Smooth muscle cell (in vitro differentiated cells): ENCODE data around the gene RNF40. TPM values are rescaled to one million over a fixed set of nuclear protein-coding genes. Genes with fewer than 3 reads are reported as not detected.

Experiments used
- DNase-seq: peaks from one replicate; lab custom pipeline; 2025; ENCODE audit not compliant: unreplicated experiment; lab: John Stamatoyannopoulos, UW
- H2AFZ ChIP-seq: fragments of 200-600 bp; sonication (generic); 2 replicates; pipeline ENCODE4 v1.6.0; 2016; ENCODE audit warnings: antibody characterized with exemption, low read depth, mild to moderate bottlenecking
- H3F3A ChIP-seq: fragments of 200-600 bp; sonication (generic); 2 replicates; pipeline ENCODE4 v1.6.0; 2017; ENCODE audit warnings: antibody characterized with exemption, low read depth
- H3K27ac ChIP-seq: fragments of 200-600 bp; sonication (generic); 2 replicates; pipeline ENCODE4 v1.5.1; 2016; ENCODE audit warnings: low read depth, mild to moderate bottlenecking
- H3K27me3 ChIP-seq: fragments of 200-600 bp; sonication (generic); 2 replicates; pipeline ENCODE4 v1.6.1; 2016; ENCODE audit warnings: low read depth, mild to moderate bottlenecking
- H3K36me3 ChIP-seq: fragments of 200-600 bp; sonication (generic); 2 replicates; pipeline ENCODE4 v1.5.1; 2016; ENCODE audit warnings: low read depth
- H3K4me1 ChIP-seq: fragments of 200-600 bp; sonication (generic); 2 replicates; pipeline ENCODE4 v1.5.1; 2016; ENCODE audit warnings: low read depth
- H3K4me2 ChIP-seq: fragments of 200-600 bp; sonication (generic); 2 replicates; pipeline ENCODE4 v1.6.0; 2016; ENCODE audit warnings: mild to moderate bottlenecking
- H3K4me3 ChIP-seq: fragments of 200-600 bp; sonication (generic); 2 replicates; pipeline ENCODE4 v1.5.1; 2016; ENCODE audit warnings: mild to moderate bottlenecking
- H3K79me2 ChIP-seq: fragments of 200-600 bp; sonication (generic); 2 replicates; pipeline ENCODE4 v1.6.0; 2016; ENCODE audit warnings: low read depth, mild to moderate bottlenecking
- H3K9ac ChIP-seq: fragments of 200-600 bp; sonication (generic); 2 replicates; pipeline ENCODE4 v1.6.0; 2016; ENCODE audit warnings: low read depth
- H3K9me3 ChIP-seq: fragments of 200-600 bp; sonication (generic); replicated peaks from 2 replicates; pipeline ENCODE4 v1.5.1; 2016; ENCODE audit warnings: low read depth
- H4K20me1 ChIP-seq: fragments of 200-600 bp; sonication (generic); 2 replicates; pipeline ENCODE4 v1.6.0; 2016; ENCODE audit warnings: low read depth
- WGBS: methylation state at CpG from one replicate; pipeline ENCODE4 v1.1.7; 2016; ENCODE audit warnings: low lambda C conversion rate; 5-methylcytosine and 5-hydroxymethylcytosine counted together
- polyA plus RNA-seq: library from polyadenylated mRNA; unstranded; fragments of >200 nt; fragmentation: Nextera tagmentation; extraction: Ambion mirVana; gene quantifications from 2 replicates; pipeline ENCODE4 v1.2.1, GENCODE V29; 2016
- total RNA-seq: library from RNA; depleted of rRNA; stranded (reverse); fragments of >200 nt; gene quantifications from 2 replicates; pipeline ENCODE4 v1.2.3, GENCODE V29; 2014
- TF ChIP-seq, protein P1 (sequence below): fragments of 200-600 bp; sonication (generic); IDR thresholded peaks from 2 replicates; pipeline ENCODE4 v1.5.1; 2017; ENCODE audit warnings: borderline replicate concordance, mild to moderate bottlenecking, antibody characterized with exemption; ENCODE audit not compliant: insufficient read depth, poor library complexity, severe bottlenecking

The RNF40 gene
- total and polyA plus RNA-seq, 2 experiments from 2014 or later = 66.1 to 92.5 TPM

DNA sequence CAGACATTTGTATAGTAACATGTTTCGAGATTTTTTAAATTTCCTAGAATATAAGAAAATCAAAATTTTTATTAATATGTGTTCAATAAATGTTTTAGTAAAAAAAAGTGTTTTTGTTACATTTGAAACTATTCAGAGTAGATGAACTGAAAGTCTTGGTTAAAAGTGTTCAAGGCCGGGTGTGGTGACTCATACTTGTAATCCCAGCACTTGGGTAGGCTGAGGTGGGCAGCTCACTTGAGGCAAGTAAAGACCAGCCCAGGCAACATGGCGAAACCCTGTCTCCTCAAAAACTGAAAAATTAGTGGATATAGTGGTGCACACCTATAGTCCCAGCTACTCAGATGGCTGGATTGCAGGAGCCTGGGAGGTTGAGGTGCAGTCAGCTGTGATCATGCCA is 30.7 kb upstream of the RNF40 start:
- Histone ChIP-seq H3K9me3 (no peaks in the 10 kb centered on the region), H4K20me1 (peaks cover 10% of the 10 kb centered on the region), H3K4me2 (no peak overlapping the region), H3K79me2 (peaks cover 18% of the 10 kb centered on the region), H3K9ac (no peak overlapping the region), H2AFZ (no peak overlapping the region), H3K36me3 (peaks cover 33% of the 10 kb centered on the region), H3F3A (no peaks in the 10 kb centered on the region), H3K27ac (no peak overlapping the region), H3K4me3 (no peak overlapping the region), H3K4me1 (no peaks in the 10 kb centered on the region), H3K27me3 (no peaks in the 10 kb centered on the region)
- DNase-seq = no peak
- WGBS = 78% methylated on average over 3 of the region's 3 CpGs
- TF ChIP-seq, protein P1, sequence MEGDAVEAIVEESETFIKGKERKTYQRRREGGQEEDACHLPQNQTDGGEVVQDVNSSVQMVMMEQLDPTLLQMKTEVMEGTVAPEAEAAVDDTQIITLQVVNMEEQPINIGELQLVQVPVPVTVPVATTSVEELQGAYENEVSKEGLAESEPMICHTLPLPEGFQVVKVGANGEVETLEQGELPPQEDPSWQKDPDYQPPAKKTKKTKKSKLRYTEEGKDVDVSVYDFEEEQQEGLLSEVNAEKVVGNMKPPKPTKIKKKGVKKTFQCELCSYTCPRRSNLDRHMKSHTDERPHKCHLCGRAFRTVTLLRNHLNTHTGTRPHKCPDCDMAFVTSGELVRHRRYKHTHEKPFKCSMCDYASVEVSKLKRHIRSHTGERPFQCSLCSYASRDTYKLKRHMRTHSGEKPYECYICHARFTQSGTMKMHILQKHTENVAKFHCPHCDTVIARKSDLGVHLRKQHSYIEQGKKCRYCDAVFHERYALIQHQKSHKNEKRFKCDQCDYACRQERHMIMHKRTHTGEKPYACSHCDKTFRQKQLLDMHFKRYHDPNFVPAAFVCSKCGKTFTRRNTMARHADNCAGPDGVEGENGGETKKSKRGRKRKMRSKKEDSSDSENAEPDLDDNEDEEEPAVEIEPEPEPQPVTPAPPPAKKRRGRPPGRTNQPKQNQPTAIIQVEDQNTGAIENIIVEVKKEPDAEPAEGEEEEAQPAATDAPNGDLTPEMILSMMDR = no peak

DNA sequence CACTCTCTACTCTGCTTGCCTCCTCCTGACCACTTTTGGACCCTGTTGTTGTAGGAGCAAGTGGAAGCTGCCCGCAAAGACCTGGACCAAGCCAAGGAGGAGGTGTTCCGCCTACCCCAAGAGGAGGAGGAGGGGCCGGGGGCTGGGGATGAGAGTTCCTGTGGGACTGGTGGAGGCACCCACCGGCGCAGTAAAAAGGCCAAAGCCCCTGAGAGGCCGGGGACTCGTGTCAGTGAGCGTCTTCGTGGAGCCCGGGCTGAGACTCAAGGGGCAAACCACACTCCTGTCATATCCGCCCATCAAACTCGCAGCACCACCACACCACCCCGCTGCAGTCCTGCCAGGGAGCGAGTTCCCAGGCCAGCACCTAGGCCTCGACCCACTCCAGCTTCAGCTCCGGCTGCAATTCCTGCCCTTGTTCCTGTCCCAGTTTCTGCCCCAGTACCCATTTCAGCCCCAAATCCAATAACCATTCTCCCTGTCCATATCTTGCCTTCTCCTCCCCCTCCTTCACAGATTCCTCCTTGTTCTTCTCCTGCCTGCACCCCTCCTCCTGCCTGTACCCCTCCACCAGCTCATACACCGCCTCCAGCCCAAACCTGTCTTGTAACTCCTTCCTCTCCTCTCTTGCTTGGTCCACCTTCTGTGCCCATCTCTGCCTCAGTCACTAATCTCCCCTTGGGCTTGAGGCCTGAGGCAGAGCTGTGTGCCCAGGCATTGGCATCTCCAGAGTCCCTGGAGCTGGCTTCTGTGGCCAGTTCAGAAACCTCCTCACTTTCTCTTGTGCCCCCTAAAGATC is 24.9 kb upstream of the RNF40 start:
- Histone ChIP-seq H3K27me3 (no peaks in the 10 kb centered on the region), H3K79me2 (no peaks in the 10 kb centered on the region), H3K27ac (no peak overlapping the region), H3K9ac (no peak overlapping the region), H3K36me3 (peaks cover 18% of the 10 kb centered on the region), H4K20me1 (peaks cover 12% of the 10 kb centered on the region), H3F3A (peaks cover 3% of the 10 kb centered on the region), H3K4me2 (no peak overlapping the region), H3K4me1 (peaks cover 4% of the 10 kb centered on the region), H3K4me3 (no peak overlapping the region), H3K9me3 (no peaks in the 10 kb centered on the region), H2AFZ (no peak overlapping the region)
- TF ChIP-seq, protein P1 = no peak
- DNase-seq = no peak
- 95% methylated on average over 17 of the region's 17 CpGs for WGBS

DNA sequence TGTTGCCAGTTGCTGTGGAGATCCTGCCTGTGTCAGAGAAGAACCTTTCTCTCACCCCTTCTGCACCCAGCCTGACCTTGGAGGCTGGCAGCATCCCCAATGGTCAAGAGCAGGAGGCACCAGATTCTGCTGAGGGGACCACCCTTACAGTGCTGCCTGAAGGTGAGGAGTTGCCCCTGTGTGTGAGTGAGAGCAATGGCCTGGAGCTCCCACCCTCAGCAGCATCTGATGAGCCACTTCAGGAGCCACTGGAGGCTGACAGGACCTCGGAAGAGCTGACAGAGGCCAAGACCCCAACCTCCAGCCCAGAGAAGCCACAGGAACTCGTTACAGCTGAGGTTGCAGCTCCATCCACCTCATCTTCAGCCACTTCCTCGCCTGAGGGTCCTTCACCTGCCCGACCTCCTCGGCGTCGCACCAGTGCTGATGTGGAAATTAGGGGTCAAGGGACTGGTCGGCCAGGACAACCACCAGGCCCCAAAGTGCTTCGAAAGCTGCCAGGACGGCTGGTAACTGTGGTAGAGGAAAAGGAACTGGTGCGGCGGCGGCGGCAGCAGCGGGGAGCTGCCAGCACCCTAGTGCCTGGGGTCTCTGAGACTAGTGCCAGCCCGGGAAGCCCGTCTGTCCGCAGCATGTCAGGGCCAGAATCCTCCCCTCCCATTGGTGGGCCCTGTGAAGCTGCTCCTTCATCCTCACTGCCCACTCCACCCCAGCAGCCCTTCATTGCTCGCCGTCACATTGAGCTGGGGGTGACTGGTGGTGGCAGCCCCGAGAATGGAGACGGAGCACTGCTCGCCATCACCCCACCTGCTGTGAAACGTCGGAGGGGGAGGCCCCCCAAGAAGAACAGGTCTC is 24.1 kb upstream of the RNF40 start:
- TF ChIP-seq, protein P1 = no peak
- no peak for DNase-seq
- no peak overlapping the region for H2AFZ ChIP-seq
- 98% methylated on average over 25 of the region's 25 CpGs for WGBS
- H3K27me3 ChIP-seq = no peaks in the 10 kb centered on the region
- peaks cover 3% of the 10 kb centered on the region for H3F3A ChIP-seq
- peaks cover 18% of the 10 kb centered on the region for H3K36me3 ChIP-seq
- H3K27ac ChIP-seq = no peak overlapping the region
- H4K20me1 ChIP-seq = peaks cover 12% of the 10 kb centered on the region
- no peak overlapping the region for H3K4me2 ChIP-seq
- H3K4me3 ChIP-seq = no peak overlapping the region
- peaks cover 4% of the 10 kb centered on the region for H3K4me1 ChIP-seq
- H3K9me3 ChIP-seq = no peaks in the 10 kb centered on the region
- H3K9ac ChIP-seq = no peak overlapping the region
- no peaks in the 10 kb centered on the region for H3K79me2 ChIP-seq
